ENCODE measurements around the gene SORL1-AS1.

SORL1-AS1 gene

GRCh38 chr11:121441521-121441920 lies 11.2 kb downstream of the SORL1-AS1 start:
- H2AFZ ChIP-seq (replicated peaks; ENCODE audit: low read length, poor library complexity), result no peak overlapping the region
- H4K8ac ChIP-seq (ENCODE audit: low read depth in 2 of 2, low read length in 2 of 2), result no peak overlapping the region
- BruUV-seq (replicated peaks), result no TSS peak
- no peaks in the 10 kb centered on the region for H3K79me1 ChIP-seq (ENCODE audit: low read depth in 1 of 2, low read length in 2 of 2)
- intact Hi-C loops (cut with micrococcal nuclease), result no loop called here
- peaks cover 17% of the 10 kb centered on the region for H3K27me3 ChIP-seq (ENCODE audit: control insufficient read depth, insufficient read depth, low read length)
- CTCF ChIA-PET, result no interaction called here
- no peak overlapping the region for H3K14ac ChIP-seq (replicated peaks; ENCODE audit: low read depth, low read length)
- TF ChIP-seq USF2 (IDR thresholded peaks at IDR 0.05; ENCODE audit: low read depth, low read length), result no peak
- TF ChIP-seq CEBPB (IDR thresholded peaks at IDR 0.05; ENCODE audit: low read depth, low read length), result no peak
- TF ChIP-seq MAZ (IDR thresholded peaks at IDR 0.05; ENCODE audit: borderline replicate concordance, low read depth, low read length), result no peak
- no peak for TF ChIP-seq CTCF (conservative IDR thresholded peaks at IDR 0.05; ENCODE audit: low read depth, low read length)
- no peak for TF ChIP-seq MAFK (IDR thresholded peaks at IDR 0.05; ENCODE audit: low read depth, low read length)
- TF ChIP-seq MXI1 (IDR thresholded peaks at IDR 0.05; ENCODE audit: borderline replicate concordance, low read depth, low read length), result no peak
- TF ChIP-seq RFX5 (IDR thresholded peaks at IDR 0.05; ENCODE audit: low read depth, low read length), result no peak
- TF ChIP-seq RCOR1 (IDR thresholded peaks at IDR 0.05; ENCODE audit: insufficient replicate concordance, low read length), result no peak
- TF ChIP-seq ELK1 (IDR thresholded peaks at IDR 0.05; ENCODE audit: borderline replicate concordance, low read depth, low read length), result no peak
- TF ChIP-seq CHD1 (IDR thresholded peaks at IDR 0.05; ENCODE audit: low read depth, low read length), result no peak
- no peak for TF ChIP-seq SMC3 (IDR thresholded peaks at IDR 0.05; ENCODE audit: low read depth, low read length)
- no peak for TF ChIP-seq POLR2A (IDR thresholded peaks at IDR 0.05; ENCODE audit: low read depth, low read length)
- TF ChIP-seq NFE2L2 (IDR thresholded peaks at IDR 0.05; ENCODE audit: low read depth, low read length), result no peak
- TF ChIP-seq FOS (IDR thresholded peaks at IDR 0.05; ENCODE audit: low read depth, low read length), result no peak
- WGBS, 2 experiments (ENCODE audit: extremely low coverage in 2 of 2, insufficient read length in 1 of 2), result no CpG with 5 or more reads among the region's 2 CpGs
- no peak overlapping the region for H2BK120ac ChIP-seq (ENCODE audit: low read depth, low read length)
- no peak overlapping the region for H3K27ac ChIP-seq (ENCODE audit: insufficient read depth, low read length)
- H3K4ac ChIP-seq (ENCODE audit: low read depth, low read length), result no peak overlapping the region
- H3K18ac ChIP-seq (ENCODE audit: low read depth, low read length), result no peak overlapping the region
- no peaks in the 10 kb centered on the region for H3K9me3 ChIP-seq (ENCODE audit: control insufficient read depth, insufficient read depth, low read length)
- H2BK15ac ChIP-seq (ENCODE audit: low read depth, low read length), result no peak overlapping the region
- POLR2A ChIA-PET (ENCODE audit: unreplicated experiment), result no interaction called here
- H3K36me3 ChIP-seq (ENCODE audit: control insufficient read depth, insufficient read depth, low read length), result no peaks in the 10 kb centered on the region
- ATAC-seq (ENCODE audit: low read depth) (no peak), DNase-seq (no peak)
- H4K91ac ChIP-seq (ENCODE audit: insufficient read depth, low read depth, low read length), result no peak overlapping the region
- no peaks in the 10 kb centered on the region; the same call in 1 of the 2 replicates for H3K4me1 ChIP-seq (ENCODE audit: control insufficient read depth, insufficient read depth, low read length)
- no peaks in the 10 kb centered on the region for H4K20me1 ChIP-seq (ENCODE audit: insufficient read depth, low read length)
- no peaks in the 10 kb centered on the region for H3K9me1 ChIP-seq (ENCODE audit: insufficient read depth, low read length)
- no peak overlapping the region for H3K56ac ChIP-seq (ENCODE audit: extremely low read depth, insufficient read depth, low read length)
- H2BK20ac ChIP-seq (ENCODE audit: low read depth, low read length), result no peak overlapping the region
- no peak overlapping the region for H2BK5ac ChIP-seq (ENCODE audit: low read depth, low read length, poor library complexity, severe bottlenecking)
- H4K5ac ChIP-seq (ENCODE audit: low read depth, low read length), result no peak overlapping the region
- H3K4me2 ChIP-seq (ENCODE audit: low read depth, low read length), result no peak overlapping the region
- no peak overlapping the region for H3K9ac ChIP-seq (ENCODE audit: low read depth, low read length)
- H2AK9ac ChIP-seq (replicated peaks; ENCODE audit: low read depth, low read length, poor library complexity), result no peak overlapping the region
- H2AK5ac ChIP-seq (ENCODE audit: low read depth, low read length), result no peak overlapping the region
- H3K4me3 ChIP-seq (ENCODE audit: insufficient read depth, low read depth, low read length), result no peak overlapping the region
- no peak overlapping the region for H3K23ac ChIP-seq (ENCODE audit: low read depth, low read length)
- dilution Hi-C loops (cut with HindIII; ENCODE audit: low sequenced_read_pairs, unreplicated experiment), result no loop called here
- in situ Hi-C loops (cut with MboI; ENCODE audit: low sequenced_read_pairs), result no loop called here

Data from IMR-90 (cell line).